ENCODE results near the gene SPACA7.

DNA sequence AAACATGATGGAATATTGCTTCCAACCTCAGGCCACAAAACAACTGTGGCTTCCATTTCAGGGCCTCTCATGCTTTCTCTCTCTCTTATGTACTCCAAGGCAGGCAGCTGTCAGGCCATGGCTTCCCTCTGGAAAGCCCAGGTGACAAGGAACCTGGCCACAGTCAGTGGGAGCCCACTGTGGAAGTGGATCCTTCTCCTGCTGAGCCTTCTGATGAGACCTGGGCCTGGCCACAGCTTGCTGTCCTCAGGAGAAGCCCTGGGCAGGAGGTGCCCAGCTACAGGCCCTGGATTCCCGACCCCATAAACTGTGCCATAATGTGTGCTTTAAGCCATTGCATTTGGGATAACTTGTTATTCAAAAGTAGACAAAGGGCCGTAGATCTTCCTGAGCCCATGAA is 71.2 kb downstream of the SPACA7 start:
- no peak for TF ChIP-seq POLR2A (IDR thresholded peaks at IDR 0.05; ENCODE audit: insufficient read depth in 1 of 2, low read depth in 2 of 2, low read length in 2 of 2)
- no peak for TF ChIP-seq HDAC2 (CRISPR knock-in tag; IDR thresholded peaks at IDR 0.05)
- no peak for TF ChIP-seq NFE2L1 (CRISPR knock-in tag; IDR thresholded peaks at IDR 0.05; ENCODE audit: borderline replicate concordance)

All from HepG2 (cell line).